Measurements from ENCODE around the gene TXNRD1. TPM values are rescaled to one million over a fixed set of nuclear protein-coding genes. Genes with fewer than 3 reads are reported as not detected.

The TXNRD1 gene
- total and polyA plus RNA-seq, 12 donors, result 53.9 to 487 (median 290) TPM

GRCh38 chr12:104290320-104290719 lies 74.7 kb downstream of the TXNRD1 start:
- Histone ChIP-seq H3K4me1 (replicated peaks in 1 of 2) (peaks cover 32 to 60% of the 10 kb centered on the region in 2 donors), H3K4me3 (peak overlapping the region in 1 of 4 donors; percentile 94), H3K27ac (peak overlapping the region in 1 of 5 donors; percentile 96), H3K36me3 (replicated peaks in 1 of 2) (peaks cover 0 to 33% of the 10 kb centered on the region in 2 donors), H3K27me3 (no peaks in the 10 kb centered on the region), H3K9me3 (replicated peaks in 1 of 3) (no peaks in the 10 kb centered on the region)
- no peak for TF ChIP-seq POLR2A (IDR thresholded peaks at IDR 0.05)
- TF ChIP-seq CTCF (IDR thresholded peaks at IDR 0.05), result no peak
- WGBS, 4 donors, result 80 to 90% (median 86%) methylated on average over 7 to 8 of the region's 8 CpGs
- intact Hi-C loops (cut with DNase I), result no loop called here
- no peak for DNase-seq

GRCh38 chr12:104290855-104291254 lies 75.3 kb downstream of the TXNRD1 start:
- Histone ChIP-seq H3K27ac (no peak overlapping the region), H3K4me3 (no peak overlapping the region)
- intact Hi-C loops (cut with DNase I), result no loop called here

GRCh38 chr12:104291867-104292524 lies 76.4 kb downstream of the TXNRD1 start:
- no peaks in the 10 kb centered on the region for H3K9me3 ChIP-seq (replicated peaks in 1 of 3)
- TF ChIP-seq POLR2A (IDR thresholded peaks at IDR 0.05) (no peak), CTCF (IDR thresholded peaks at IDR 0.05) (no peak)
- no peaks in the 10 kb centered on the region for H3K27me3 ChIP-seq
- 68 to 83% (median 75%) methylated on average over 5 of the region's 5 CpGs for WGBS, 4 donors
- intact Hi-C loops (cut with DNase I), result no loop called here
- peaks cover 26 to 59% of the 10 kb centered on the region in 2 donors for H3K4me1 ChIP-seq (replicated peaks in 1 of 2)
- peak overlapping the region in 1 of 4 donors; percentile 10 for H3K4me3 ChIP-seq
- DNase-seq, result no peak
- peak overlapping the region in 1 of 5 donors; percentile 11 for H3K27ac ChIP-seq
- H3K36me3 ChIP-seq (replicated peaks in 1 of 2), result peaks cover 0 to 47% of the 10 kb centered on the region in 2 donors

More at GRCh38 chr12:104290855-104291254, 75.3 kb downstream of the TXNRD1 start:
- H3K27me3 ChIP-seq, result no peaks in the 10 kb centered on the region
- 96 to 98% (median 96%) methylated on average over 5 of the region's 5 CpGs for WGBS, 4 donors
- peaks cover 32 to 60% of the 10 kb centered on the region in 2 donors for H3K4me1 ChIP-seq (replicated peaks in 1 of 2)
- peaks cover 0 to 39% of the 10 kb centered on the region in 2 donors for H3K36me3 ChIP-seq (replicated peaks in 1 of 2)
- no peak for TF ChIP-seq POLR2A (IDR thresholded peaks at IDR 0.05)
- TF ChIP-seq CTCF (IDR thresholded peaks at IDR 0.05), result no peak
- no peaks in the 10 kb centered on the region for H3K9me3 ChIP-seq (replicated peaks in 1 of 3)
- no peak for DNase-seq

GRCh38 chr12:104292872-104293794 lies 77.6 kb downstream of the TXNRD1 start:
- Histone ChIP-seq H3K36me3 (replicated peaks in 1 of 2) (peaks cover 0 to 47% of the 10 kb centered on the region in 2 donors), H3K27ac (peak overlapping the region in 3 of 5 donors; percentile 11 to 49 (median 37)), H3K4me1 (replicated peaks in 1 of 2) (peaks cover 26 to 65% of the 10 kb centered on the region in 2 donors), H3K27me3 (no peaks in the 10 kb centered on the region), H3K4me3 (peak overlapping the region in 1 of 4 donors; percentile 4), H3K9me3 (replicated peaks in 1 of 3) (no peaks in the 10 kb centered on the region)
- intact Hi-C loops (cut with DNase I), result no loop called here
- 87 to 93% (median 88%) methylated on average over 12 of the region's 12 CpGs for WGBS, 4 donors
- DNase-seq, result no peak
- no peak for TF ChIP-seq POLR2A (IDR thresholded peaks at IDR 0.05)
- TF ChIP-seq CTCF (IDR thresholded peaks at IDR 0.05), result no peak
